ENCODE measurements around the gene EXOC4.

DNA sequence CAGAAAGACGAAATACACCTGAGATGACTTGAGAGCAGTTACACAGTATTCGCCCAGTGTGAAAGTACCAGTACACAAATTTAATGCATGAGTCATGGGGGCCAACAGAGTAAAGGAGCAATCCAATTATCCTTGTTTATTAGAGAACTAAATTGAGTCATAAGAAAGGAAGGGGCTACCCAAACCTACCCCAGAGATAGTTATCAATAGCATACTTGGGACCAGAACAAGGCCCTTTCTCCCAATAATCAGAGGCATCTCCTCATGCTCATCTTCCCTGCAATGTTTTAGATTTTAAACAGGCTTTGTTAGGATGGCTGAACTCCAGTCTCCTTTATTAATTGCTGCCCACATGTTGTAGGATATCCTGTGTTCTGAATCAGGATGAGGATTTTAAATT lies 634.6 kb downstream of the EXOC4 start:
- TF ChIP-seq, protein P1, sequence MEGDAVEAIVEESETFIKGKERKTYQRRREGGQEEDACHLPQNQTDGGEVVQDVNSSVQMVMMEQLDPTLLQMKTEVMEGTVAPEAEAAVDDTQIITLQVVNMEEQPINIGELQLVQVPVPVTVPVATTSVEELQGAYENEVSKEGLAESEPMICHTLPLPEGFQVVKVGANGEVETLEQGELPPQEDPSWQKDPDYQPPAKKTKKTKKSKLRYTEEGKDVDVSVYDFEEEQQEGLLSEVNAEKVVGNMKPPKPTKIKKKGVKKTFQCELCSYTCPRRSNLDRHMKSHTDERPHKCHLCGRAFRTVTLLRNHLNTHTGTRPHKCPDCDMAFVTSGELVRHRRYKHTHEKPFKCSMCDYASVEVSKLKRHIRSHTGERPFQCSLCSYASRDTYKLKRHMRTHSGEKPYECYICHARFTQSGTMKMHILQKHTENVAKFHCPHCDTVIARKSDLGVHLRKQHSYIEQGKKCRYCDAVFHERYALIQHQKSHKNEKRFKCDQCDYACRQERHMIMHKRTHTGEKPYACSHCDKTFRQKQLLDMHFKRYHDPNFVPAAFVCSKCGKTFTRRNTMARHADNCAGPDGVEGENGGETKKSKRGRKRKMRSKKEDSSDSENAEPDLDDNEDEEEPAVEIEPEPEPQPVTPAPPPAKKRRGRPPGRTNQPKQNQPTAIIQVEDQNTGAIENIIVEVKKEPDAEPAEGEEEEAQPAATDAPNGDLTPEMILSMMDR (IDR thresholded peaks at IDR 0.05), result no peak
- TF ChIP-seq POLR2AphosphoS5 (IDR thresholded peaks at IDR 0.05), result no peak

Data from sigmoid colon (tissue), 4 donors.